ENCODE results near the gene FN1. TPM values are rescaled to one million over a fixed set of nuclear protein-coding genes. Genes with fewer than 3 reads are reported as not detected.
A peak's percentile ranks its signal among the peaks of the same experiment; 100 is the strongest.

Gene FN1
- polyA plus RNA-seq, 1 donor (not counting 4 experiments of a cell fraction or from before 2014, with no cell fraction given): 1,649 TPM

DNA sequence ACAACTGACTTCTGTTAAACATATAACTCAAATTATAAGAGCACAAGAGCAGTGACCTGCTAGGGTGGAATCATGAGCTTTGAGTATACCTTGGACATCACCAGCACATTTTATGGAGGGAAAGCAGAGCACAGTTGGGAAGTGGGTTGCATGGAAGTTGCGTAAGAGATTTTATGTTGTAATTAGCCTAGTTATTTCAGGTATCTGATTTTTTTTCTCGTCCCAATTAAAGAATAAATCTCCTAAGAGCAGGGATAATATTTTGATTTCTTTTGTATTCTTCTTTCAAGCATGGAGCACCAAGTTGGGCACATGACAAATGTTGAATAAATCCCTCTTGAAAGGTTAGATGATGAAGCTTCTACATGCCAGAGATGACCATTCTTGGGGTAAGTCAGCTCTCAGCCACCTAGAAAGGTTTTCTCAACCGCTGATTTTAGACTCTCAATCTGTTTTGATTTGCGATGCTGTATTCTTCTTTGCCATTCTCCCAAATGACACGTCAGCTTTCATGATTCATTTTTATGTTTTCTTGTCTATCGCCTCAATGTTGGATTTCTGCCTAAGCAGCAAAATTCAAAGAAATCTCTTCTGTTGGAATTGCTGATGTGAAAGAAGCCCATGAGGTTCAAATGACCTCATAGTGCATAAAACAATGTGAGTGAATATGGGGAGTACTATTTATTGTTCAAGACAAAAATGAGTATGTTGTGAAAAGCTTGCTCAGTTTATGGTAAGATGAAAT, 15.3 kb upstream of the FN1 start:
- no peak for DNase-seq (ENCODE audit: low read depth, low spot score)
- H3K9me3 ChIP-seq (ENCODE audit: control insufficient read depth, low read depth, low read length): peaks cover 7% of the 10 kb centered on the region
- peaks cover 25% of the 10 kb centered on the region for H3K4me1 ChIP-seq (ENCODE audit: control insufficient read depth, extremely low read depth, insufficient read depth, low read length)
- H3K79me2 ChIP-seq (ENCODE audit: control insufficient read depth, insufficient read depth, low read length): no peaks in the 10 kb centered on the region
- H3K36me3 ChIP-seq (ENCODE audit: control insufficient read depth in 2 of 2, extremely low read depth in 1 of 2, insufficient read depth in 2 of 2, low read length in 2 of 2): no peaks in the 10 kb centered on the region
- TF ChIP-seq, protein P1, sequence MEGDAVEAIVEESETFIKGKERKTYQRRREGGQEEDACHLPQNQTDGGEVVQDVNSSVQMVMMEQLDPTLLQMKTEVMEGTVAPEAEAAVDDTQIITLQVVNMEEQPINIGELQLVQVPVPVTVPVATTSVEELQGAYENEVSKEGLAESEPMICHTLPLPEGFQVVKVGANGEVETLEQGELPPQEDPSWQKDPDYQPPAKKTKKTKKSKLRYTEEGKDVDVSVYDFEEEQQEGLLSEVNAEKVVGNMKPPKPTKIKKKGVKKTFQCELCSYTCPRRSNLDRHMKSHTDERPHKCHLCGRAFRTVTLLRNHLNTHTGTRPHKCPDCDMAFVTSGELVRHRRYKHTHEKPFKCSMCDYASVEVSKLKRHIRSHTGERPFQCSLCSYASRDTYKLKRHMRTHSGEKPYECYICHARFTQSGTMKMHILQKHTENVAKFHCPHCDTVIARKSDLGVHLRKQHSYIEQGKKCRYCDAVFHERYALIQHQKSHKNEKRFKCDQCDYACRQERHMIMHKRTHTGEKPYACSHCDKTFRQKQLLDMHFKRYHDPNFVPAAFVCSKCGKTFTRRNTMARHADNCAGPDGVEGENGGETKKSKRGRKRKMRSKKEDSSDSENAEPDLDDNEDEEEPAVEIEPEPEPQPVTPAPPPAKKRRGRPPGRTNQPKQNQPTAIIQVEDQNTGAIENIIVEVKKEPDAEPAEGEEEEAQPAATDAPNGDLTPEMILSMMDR (optimal IDR thresholded peaks at IDR 0.05 in 1 of 3, IDR thresholded peaks at IDR 0.05 in 1 of 3, conservative IDR thresholded peaks at IDR 0.05 in 1 of 3; ENCODE audit: extremely low read depth in 1 of 3, insufficient read depth in 2 of 3, low read length in 3 of 3): no peak
- TF ChIP-seq EZH2 (IDR thresholded peaks at IDR 0.05; ENCODE audit: low read length): no peak
- H3K27me3 ChIP-seq (ENCODE audit: control insufficient read depth, extremely low read depth, insufficient read depth, low read length): no peaks in the 10 kb centered on the region
- no peak overlapping the region for H3K4me2 ChIP-seq (ENCODE audit: control insufficient read depth, extremely low read depth, insufficient read depth, low read depth, low read length)
- no peaks in the 10 kb centered on the region for H4K20me1 ChIP-seq (ENCODE audit: control insufficient read depth, extremely low read depth, insufficient read depth, low read length)
- no peak overlapping the region for H3K27ac ChIP-seq (ENCODE audit: control insufficient read depth, insufficient read depth, low read length)
- no peak overlapping the region for H3K4me3 ChIP-seq (ENCODE audit: control insufficient read depth in 2 of 3, extremely low read depth in 1 of 3, insufficient read depth in 2 of 3, low read depth in 1 of 3, low read length in 3 of 3)
- H3K9ac ChIP-seq (ENCODE audit: control insufficient read depth, extremely low read depth, insufficient read depth, low read length): no peak overlapping the region
- no peaks in the 10 kb centered on the region for H3K9me1 ChIP-seq (ENCODE audit: control insufficient read depth, extremely low read depth, insufficient read depth, low read length)
- H2AFZ ChIP-seq (ENCODE audit: control insufficient read depth, low read length): no peak overlapping the region
- dilution Hi-C loops (cut with MboI; ENCODE audit: extremely low pct_ligation_motif_present, low sequenced_read_pairs): no loop called here
- FAIRE-seq: peak; percentile 29

DNA sequence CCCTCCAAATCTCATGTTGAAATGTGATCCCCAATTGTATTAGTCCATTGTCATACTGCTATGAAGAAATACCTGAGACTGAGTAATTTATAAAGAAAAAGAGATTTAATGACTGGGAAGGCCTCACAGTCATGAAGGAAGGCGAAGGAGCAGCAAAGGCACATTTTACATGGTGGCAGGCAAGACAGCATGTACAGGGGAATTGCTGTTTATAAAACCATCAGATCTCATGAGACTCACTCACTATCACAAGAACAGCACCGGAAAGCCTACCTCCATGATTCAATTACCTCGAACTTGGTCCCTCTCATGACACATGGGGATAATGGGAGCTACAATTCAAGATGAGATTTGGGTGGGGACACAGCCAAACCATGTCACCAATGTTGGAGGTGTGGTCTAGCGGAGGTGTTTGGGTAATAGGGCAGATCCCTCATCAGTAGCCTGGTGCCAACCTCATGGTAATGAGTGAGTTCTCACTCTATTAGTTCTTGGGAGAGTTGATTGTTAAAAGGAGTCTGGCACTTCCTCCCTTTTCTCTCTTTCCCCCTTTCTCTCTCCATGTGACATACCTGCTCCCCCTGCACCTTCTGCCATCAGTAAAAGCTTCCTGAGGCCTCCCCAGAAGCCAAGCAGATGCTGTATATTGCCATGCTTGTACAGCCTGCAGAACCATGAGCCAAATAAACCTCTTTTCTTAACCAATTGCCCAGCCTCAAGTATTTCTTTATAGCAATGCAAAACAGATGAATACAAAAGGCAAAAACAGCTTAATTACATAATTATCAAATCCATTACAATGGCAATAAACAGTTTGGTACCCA, 14.5 kb upstream of the FN1 start:
- TF ChIP-seq EZH2 (IDR thresholded peaks at IDR 0.05; ENCODE audit: low read length): no peak
- TF ChIP-seq, protein P1 (optimal IDR thresholded peaks at IDR 0.05 in 1 of 3, IDR thresholded peaks at IDR 0.05 in 1 of 3, conservative IDR thresholded peaks at IDR 0.05 in 1 of 3; ENCODE audit: extremely low read depth in 1 of 3, insufficient read depth in 2 of 3, low read length in 3 of 3): no peak
- H3K4me2 ChIP-seq (ENCODE audit: control insufficient read depth, extremely low read depth, insufficient read depth, low read depth, low read length): no peak overlapping the region
- FAIRE-seq (peak; percentile 26), DNase-seq (ENCODE audit: low read depth, low spot score) (no peak)
- no peaks in the 10 kb centered on the region for H3K79me2 ChIP-seq (ENCODE audit: control insufficient read depth, insufficient read depth, low read length)
- H4K20me1 ChIP-seq (ENCODE audit: control insufficient read depth, extremely low read depth, insufficient read depth, low read length): no peaks in the 10 kb centered on the region
- H2AFZ ChIP-seq (ENCODE audit: control insufficient read depth, low read length): no peak overlapping the region
- peaks cover 25% of the 10 kb centered on the region for H3K4me1 ChIP-seq (ENCODE audit: control insufficient read depth, extremely low read depth, insufficient read depth, low read length)
- no peaks in the 10 kb centered on the region for H3K36me3 ChIP-seq (ENCODE audit: control insufficient read depth in 2 of 2, extremely low read depth in 1 of 2, insufficient read depth in 2 of 2, low read length in 2 of 2)
- H3K27ac ChIP-seq (ENCODE audit: control insufficient read depth, insufficient read depth, low read length): no peak overlapping the region
- peaks cover 7% of the 10 kb centered on the region for H3K9me3 ChIP-seq (ENCODE audit: control insufficient read depth, low read depth, low read length)
- dilution Hi-C loops (cut with MboI; ENCODE audit: extremely low pct_ligation_motif_present, low sequenced_read_pairs): no loop called here
- H3K9ac ChIP-seq (ENCODE audit: control insufficient read depth, extremely low read depth, insufficient read depth, low read length): no peak overlapping the region
- no peak overlapping the region for H3K4me3 ChIP-seq (ENCODE audit: control insufficient read depth in 2 of 3, extremely low read depth in 1 of 3, insufficient read depth in 2 of 3, low read depth in 1 of 3, low read length in 3 of 3)
- H3K27me3 ChIP-seq (ENCODE audit: control insufficient read depth, extremely low read depth, insufficient read depth, low read length): no peaks in the 10 kb centered on the region
- H3K9me1 ChIP-seq (ENCODE audit: control insufficient read depth, extremely low read depth, insufficient read depth, low read length): no peaks in the 10 kb centered on the region
